ENCODE results near the gene CSTA.

CSTA gene

DNA sequence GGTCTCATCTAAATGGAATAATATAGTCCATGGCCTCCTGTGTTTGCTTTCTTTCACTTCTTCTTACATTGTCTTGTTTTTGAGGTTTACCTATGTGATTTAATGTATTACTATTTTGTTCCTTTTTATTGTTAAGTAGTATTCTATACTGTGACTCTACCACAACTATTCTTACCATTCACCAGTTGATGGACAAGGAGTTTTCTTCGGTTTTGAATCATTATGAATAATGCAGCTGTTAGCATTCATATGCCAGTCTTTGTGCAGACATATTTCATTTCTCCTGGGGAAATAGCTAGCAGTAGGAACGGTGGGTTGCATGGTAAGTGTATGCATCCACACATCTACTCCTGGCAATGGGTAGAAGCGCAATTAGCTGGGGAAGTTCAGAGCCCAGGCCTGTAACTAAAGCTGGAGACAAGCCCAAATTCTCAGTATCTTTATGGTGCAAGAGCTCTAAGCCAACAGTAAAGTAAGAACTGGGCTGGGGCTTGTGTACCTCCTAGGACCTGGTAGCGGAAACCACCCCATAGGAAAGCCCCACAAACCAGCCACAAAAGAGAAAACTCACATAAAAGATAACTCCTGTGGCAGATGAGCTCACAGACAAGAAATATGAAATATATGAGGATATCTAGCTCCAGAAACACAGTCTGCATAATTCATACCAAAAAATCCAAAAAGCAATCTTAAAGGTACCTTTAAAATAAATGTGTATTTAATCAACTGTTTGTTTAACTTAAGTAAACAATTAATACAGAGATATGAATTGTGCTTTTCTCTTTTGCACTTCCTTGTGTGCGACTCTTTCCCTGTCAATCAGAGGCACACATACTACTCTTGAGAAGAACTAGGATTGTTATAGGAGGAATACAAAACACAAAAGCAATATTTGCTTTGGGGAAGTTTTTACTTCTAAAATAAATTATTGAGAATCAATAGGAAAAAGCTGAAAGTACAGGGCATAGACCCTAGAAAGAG lies 2.7 kb upstream of the CSTA start:
- DNase-seq (ENCODE audit: low read depth), result no peak

DNA sequence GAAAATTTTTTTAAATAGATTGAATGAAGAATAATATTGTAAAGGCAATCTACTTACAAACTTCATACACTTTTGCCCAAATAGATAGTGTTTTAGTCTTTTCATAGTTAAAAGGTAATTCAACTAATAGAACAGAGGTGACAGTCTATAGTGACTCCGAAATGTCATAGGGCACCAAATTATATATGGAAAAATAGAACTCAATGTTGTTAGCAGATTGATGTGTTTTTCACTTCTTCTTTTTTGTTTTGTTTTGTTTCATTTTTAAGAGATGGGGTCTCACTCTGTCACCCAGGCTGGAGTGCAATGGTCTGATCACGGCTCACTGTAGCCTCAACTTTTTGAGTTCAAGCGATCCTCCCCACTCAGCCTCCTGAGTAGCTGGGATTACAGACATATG lies 721 bp downstream of the CSTA start:
- no peak for DNase-seq (ENCODE audit: low read depth)

DNA sequence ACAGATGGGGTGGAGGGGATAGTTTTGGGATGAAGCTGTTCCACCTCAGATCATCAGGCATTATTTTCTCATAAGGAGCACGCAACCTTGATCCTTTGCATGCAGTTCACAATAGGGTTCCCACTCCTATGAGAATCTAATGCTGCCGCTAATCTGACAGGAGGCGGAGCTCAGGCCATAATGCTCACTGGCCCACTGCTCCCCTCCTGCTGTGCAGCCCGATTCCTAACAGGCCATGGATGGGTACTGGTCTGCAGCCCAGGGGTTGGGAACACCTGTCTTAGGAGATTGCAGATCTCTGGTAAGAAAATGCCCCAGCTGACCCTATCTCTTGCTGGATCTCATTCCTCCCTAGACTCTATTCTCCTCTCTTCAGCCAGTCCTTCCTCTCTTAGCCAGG lies 6.8 kb downstream of the CSTA start:
- no peak for DNase-seq (ENCODE audit: low read depth)

DNA sequence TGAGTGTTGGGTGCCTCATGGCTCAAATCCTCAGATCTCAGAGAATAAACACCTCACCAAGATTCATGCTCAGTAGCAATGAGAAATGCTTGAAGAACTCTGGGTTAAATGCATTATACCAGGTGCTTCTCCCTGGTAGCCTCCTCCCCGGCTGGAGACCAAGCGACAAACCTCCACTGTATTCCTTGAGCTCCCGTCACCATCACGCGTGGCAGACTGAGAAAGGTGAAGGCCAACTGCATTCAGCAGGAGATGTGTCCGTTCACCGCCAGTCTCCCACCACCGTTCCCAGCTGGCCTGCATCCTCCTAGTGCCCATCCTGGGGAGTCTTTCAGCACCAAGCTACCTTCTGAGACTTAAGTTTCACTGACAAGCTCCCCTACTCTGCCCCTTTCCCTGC lies 7.5 kb downstream of the CSTA start:
- no peak for DNase-seq (ENCODE audit: low read depth)

DNA sequence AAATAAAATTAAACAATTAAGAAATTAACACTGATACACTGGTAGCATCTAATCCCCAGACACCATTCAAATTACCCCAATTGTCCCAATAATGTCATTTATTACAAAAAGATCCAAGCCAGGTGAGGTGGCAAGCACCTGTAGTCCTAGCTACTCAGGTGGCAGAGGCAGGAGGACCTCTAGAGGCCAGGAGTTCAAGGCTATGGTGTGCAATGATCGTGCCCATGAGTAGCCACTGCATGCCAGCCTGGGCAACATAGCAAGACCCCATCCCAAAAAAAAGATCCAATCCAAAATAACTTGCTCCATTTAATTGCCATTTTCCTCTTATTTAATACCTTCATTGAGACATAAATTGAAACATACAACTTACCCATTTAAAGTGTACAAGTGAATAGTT lies 17.8 kb downstream of the CSTA start:
- no peak for DNase-seq (ENCODE audit: low read depth)

DNA sequence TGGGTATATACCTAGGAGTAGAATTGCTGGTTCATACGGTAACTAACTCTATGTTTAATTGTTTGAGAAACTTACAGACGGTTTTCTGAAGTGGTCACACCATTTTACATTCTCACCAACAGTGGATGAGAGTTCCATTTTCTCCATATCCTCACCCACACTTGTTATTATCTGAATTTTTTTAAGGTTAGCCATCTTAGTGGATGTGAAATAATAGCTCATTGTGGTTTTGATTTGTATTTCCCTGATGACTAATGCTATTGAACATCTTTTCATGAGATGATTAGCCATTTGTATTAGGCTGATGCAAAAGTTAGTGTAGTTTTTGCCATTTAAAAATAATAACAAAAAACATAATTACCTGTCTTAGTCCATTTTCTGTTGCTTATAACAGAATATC lies 18.6 kb downstream of the CSTA start:
- DNase-seq (ENCODE audit: low read depth), result no peak

DNA sequence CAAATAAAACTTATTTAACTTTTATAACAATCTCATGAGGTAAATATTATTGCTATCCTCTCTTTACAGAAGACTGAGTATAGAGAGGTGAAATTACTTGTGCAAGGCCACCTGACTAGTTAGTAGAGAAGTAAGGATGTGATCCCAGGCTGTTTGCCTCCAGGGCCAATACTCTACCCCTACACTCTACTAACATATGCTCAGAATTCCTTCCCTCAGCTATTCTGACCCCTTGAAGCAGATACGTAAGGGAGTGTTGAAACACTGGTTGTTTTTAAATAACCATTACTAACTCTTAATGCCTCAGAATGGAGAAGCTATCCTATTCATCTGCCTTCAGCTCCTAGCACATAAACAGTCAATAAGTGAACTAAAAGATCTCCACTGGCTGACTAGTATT lies 24.1 kb downstream of the CSTA start:
- DNase-seq (ENCODE audit: low read depth), result no peak

DNA sequence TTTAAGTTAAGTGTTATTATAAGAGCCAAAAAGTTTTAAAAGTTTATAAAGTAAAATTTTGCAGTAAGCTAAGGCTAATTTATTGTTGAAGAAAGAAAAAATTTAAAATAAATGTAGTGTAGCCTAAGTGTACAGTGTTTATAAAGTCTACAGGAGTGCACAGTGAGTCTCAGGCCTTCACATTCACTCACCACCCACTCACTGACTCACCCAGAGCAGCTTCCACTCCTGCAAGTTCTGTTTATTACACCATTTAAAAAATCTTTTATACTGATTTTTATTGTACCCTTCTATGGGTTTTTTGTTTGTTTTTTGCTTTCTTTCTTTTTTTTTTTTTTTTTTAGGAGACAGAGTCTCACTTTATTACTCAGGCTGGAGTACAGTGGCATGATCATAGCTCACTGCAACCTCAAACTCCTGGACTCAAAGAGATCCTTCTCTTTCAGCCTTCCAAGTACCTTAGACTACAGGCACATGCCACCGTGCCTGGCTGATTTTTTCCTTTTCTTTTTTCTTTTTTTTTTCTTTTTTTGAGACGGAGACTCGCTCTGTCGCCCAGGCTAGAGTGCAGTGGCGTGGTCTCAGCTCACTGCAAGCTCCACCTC lies 25.9 kb downstream of the CSTA start:
- DNase-seq (ENCODE audit: low read depth), result no peak

DNA sequence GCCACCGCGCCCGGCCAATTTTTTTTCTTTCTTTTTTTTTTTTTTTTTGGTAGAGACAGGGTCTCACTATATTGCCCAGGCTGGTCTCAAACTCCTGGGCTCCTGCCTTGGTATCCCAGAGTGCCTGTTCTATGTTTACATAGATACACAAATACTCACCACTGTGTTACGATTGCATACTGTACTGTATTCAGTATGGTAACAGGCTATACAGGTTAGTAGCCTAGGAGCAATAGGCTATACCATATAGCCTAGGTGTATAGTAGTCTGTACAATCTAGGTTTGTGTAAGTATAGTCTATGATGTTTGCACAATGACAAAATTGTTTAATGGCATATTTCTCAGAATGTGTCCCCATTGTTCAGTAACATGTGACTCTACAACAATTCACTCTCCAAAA lies 26.6 kb downstream of the CSTA start:
- DNase-seq (ENCODE audit: low read depth), result no peak

DNA sequence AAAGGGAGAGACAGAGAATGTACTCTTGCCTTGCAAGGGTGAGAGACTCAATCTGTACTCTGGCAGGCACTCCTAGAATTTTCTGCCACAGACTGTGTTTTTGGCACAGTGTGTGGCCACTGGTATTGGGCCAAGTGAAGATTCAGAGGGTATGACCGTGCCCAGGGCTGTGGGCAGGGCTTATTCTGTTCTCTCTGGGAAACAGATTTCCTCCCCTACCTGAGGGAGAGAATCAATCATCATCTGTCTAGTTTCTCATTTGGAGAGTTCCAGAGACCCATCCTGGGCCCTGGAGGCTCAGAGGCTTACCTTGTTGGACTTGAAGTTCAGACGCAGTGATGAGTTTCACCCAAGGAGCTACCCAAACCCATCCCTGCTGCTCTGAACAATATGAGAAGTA lies 28.2 kb downstream of the CSTA start:
- DNase-seq (ENCODE audit: low read depth), result no peak

DNA sequence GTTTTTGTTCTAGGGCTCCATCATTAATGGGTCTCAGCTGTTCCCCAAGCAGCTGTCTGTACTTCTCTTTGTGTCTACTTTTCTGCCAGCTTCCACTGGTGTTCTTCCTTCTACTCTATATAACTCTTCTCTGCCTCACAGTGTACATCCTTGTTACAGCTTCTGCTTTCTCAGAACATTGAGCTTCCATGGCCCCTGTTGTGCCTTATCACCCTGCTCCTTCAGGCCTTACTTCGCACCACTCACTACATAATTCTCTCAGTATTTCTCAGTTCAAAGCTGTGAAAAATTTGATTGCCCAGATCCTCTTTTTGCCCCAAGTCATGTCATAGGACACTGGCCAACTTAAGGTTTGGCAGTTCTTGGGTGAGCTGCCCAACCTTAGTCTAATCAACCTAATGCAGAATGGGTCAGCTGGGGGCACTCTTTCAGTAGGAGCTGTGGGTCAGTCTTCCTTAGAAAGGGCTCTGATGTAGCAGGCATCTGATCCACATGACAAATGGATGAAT lies 28.9 kb downstream of the CSTA start:
- DNase-seq (ENCODE audit: low read depth), result no peak

DNA sequence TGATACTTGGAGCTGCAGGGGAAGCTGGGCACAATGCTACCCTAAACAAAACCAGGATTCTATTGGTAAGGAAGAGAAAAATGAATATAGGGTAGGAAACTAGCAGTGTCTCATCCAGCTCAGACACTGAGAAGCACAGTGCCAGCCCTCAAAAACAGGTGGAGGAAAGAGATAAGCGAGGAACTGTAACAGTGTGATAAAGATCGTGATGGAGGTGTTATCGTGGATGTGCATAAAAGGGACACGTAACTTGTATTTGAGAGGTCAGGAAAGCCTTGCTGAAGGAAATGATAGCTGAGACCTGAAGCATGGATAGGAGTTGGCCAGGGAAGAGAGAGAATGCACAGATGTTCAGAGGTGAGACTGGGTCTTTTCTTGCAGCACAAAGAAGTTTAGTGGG lies 30.6 kb downstream of the CSTA start:
- DNase-seq (ENCODE audit: low read depth), result no peak

DNA sequence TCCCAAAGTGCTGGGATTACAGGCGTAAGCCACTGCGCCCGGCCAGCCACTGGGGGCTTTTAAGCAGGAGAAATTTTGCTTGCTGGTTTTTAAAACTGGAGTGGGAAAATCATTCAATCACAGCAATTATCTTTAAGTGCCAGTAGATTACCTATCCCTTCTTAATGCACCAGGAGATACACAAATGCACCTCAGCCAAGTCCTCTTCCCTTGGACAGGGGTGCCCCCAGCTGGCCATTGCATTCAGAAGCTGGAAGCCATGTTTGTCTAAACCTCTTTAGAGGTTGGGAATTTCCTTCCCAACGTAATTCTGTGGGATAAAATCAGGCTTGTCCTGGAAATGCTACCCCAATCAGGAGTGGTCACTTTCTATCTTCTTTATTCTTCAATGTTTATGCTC lies 31.4 kb downstream of the CSTA start:
- peak; percentile 14 for DNase-seq (ENCODE audit: low read depth)

DNA sequence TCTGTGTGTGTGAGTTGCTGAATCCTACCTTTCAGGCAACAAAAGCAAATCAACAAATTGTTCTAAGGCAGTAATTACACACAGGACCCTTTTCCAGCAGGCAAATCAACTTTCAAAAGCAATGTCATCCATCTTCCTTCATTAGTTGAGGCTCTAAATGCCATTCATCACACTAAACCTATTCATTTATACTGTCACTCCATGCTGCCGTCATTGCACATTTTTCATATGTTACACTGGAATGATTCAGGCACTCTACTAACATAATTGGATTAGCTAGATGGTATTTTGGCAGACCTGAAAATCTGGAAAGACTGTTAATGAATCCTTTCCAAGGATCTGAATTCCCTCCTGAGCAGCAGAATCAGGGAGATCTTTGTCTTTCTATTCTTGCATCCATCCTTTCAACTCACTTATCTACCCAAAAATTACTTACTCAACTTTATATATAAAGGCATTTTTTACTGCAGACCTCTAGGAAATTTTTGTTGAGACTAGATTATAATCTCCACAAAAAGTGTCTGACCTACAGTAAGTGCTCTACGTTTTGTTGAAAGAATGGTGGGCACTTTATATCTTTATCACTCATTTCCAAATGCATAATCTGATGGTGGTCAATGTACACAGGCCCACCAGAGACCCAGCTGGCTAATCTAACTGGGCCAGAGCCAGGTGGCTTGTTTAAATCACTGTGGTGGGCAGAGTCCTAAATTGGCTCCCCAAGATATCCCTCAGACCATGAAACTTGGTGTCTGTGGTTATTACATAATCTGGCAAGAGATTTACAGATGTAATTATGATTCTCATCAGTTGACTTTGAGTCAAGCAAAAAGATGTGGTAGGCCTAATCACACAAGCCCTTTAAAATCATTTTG lies 33.0 kb downstream of the CSTA start:
- no peak for DNase-seq (ENCODE audit: low read depth)

DNA sequence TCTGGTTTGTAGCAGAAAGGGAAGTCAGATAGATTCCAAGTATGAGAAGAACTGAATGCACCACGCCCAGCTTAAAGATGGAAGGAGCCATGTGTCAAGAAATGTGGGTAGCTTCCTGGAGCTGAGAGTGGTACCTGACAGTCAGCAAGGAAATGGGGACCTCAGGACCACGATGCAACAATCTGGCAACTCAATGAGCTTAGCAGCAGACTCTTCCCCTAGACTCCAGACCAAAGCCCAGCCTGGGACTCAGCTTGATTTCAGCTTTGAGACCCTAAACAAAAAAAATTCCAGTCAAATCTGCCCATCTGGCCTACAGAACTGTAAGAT lies 33.6 kb downstream of the CSTA start:
- no peak for DNase-seq (ENCODE audit: low read depth)

DNA sequence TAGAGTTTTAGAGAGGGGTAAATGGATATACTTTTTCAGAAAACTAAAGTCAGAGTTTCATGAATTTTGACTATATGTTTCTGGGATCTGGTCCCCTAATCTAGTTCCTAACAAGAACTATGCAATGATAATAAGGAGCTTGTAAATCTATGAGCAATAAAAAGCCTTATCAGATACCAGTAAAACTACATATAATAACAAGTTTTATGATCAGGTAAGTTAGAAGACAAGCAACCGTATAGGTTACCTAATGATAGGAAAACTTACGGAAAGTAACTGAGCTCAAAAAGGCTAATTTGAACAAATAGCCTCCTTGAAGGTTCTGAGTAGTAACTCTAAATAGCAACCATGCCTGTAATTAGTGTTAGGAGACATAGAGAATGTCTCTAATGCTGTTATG lies 37.0 kb downstream of the CSTA start:
- DNase-seq (ENCODE audit: low read depth), result no peak

DNA sequence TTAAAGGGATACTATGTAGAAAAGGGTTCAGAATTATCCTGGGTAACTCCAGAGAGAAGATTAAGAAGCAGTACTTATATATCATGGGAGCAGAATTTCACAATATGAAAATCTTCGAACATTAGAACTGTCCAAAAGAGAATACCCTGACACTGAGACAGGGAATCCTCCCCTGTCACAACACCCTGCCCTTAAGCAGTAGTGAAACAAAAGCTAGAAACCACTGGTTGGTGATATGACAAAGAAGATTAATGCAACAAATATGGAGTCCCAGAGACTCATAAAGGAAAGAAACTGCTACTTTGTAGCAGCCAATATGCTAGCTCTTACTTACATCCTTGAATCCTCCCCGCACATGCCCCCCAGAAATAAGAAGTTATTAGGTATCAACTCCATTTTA lies 39.4 kb downstream of the CSTA start:
- DNase-seq (ENCODE audit: low read depth), result no peak

DNA sequence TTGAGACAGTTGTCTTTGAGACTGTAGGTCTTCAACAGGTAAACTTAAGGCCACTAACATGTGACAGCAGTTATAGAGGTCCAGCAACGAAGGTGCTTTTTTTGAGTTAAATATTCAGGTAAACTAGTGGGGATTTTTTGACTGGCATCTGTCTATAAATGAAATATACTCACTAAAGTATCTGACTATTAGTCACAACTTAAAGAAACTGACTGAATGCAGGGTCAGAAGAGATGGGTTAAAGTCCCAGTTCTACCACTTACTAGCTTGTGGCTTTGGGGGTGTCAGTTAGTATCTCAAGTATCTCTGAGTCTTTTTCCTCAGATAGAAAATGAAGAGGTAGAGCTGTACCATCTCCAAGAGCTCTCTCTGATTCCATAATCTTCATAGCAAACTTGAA lies 40.0 kb downstream of the CSTA start:
- no peak for DNase-seq (ENCODE audit: low read depth)

DNA sequence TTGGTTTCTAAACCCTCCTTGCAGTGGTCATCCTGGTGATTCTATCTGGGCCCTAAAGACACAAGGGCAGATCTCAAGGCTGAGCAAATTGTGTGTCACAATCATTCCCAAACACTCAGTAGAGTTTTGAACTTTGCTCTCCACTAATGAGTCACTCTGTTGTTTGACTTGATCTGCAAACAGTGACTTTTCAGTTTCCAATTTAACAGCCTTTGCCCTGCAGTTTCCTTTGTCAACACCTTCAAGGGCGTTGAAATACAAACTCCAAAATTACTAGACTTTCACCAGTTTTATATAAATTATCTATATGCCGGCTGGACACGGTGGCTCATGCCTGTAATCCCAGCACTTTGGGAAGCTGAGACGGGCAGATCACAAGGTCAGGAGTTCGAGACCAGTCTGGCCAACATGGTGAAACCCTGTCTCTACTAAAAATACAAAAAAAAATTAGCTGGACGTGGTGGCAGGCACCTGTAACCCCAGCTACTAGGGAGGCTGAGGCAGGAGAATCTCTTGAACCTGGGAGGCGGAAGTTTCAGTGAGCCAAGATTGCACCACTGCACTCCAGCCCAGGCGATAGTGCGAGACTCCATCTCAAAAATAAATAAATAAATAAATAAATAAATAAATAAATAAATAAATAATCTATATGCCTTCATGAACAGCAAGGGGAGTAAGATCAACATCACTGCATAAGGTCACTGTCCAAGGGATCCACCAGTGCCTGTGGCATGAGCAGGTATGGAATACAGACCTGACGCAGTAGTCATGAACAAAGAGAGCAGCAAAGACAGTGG lies 40.7 kb downstream of the CSTA start:
- DNase-seq (ENCODE audit: low read depth), result peak; percentile 61

DNA sequence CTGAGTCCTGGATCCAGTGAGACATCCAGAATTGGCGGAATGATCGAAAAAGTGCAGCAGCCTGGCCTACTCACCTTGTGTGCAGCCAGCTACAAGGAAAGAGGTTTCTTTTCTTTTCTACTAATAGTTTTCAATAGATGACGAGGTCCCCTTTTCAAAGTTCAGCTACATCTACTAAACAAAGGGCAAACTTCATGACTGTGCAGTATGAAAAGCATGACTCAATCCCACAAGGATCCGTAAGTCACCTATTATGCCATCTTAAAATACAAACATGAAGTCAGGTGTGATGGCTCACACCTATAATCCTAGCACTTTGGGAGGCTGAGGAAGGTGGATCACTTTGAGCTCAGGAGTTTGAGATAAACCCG lies 41.3 kb downstream of the CSTA start:
- DNase-seq (ENCODE audit: low read depth), result no peak

DNA sequence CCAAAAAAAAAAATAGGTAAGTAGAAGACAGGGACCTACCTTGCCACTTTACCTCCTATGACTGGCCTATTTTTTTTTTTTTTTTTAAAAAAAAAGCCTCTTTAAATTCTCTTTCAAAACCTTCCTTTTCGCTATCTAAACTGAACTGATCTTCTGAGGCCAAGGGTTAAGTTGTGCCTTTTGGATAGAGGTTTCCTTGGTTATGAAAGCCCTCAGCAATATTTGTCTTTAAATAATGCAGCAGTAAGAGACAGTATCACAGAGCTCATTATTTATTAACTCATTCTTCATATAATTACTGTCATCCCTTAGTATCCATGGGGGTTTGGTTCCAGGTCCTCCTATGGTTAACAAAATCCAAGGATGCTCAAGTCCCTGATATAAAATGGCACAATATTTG lies 49.0 kb downstream of the CSTA start:
- DNase-seq (ENCODE audit: low read depth), result no peak

DNA sequence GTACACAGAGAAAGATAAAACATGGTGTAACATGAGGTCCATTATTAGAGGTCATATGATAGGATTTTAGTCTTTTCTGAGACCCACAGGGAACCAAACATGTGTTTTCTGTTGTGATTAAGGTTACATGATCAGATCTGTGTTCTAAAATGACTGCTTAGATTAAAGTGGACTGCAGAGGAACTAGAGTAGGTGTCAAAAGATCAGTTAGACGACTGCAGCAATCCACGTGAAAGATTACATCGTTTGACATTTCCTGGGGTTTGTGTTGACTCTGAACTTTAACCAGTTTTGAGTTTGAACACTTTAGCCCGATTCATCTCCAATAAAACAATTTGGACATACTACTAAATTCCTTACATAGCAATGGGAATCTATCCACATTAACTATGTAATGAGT lies 52.9 kb downstream of the CSTA start:
- DNase-seq (ENCODE audit: low read depth), result no peak

Measured in fibroblast of gingiva (primary cell).